ENCODE measurements around the gene BOLA3.
"Not testable (repeated sequence)": the region's sequence is repeated elsewhere in the genome, so short reads cannot be mapped to it uniquely, and the experiment has no call there.

The BOLA3 gene

GRCh38 chr2:74147727-74148456, at the start of gene BOLA3:
Gene BOLA3, minus strand, starts transcription at chr2:74147912. Its CDS starts 38 bp downstream, at chr2:74147874.
- DNase-seq (ENCODE audit: low read depth), result peak; percentile 69

DNA sequence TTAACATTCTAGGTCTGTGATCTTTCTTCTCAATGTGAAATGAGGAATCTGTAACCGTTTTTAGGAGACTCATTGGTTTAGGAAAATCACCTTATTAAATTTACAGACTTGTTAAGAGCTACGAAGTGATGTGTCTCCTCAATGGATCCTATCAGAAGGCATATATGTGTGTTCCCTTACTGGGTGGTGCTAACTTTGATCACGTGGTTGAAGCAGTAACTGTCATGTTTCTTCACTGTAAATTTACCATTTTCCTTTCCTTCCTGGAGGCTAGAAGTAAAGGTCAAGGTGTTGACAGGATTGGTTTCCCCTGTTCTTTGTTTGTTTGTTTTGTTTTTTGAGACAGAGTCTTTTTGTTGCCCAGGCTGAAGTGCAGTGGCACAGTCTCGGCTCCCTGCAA, 49.3 kb upstream of the BOLA3 start:
- DNase-seq (ENCODE audit: low read depth), result no peak

DNA sequence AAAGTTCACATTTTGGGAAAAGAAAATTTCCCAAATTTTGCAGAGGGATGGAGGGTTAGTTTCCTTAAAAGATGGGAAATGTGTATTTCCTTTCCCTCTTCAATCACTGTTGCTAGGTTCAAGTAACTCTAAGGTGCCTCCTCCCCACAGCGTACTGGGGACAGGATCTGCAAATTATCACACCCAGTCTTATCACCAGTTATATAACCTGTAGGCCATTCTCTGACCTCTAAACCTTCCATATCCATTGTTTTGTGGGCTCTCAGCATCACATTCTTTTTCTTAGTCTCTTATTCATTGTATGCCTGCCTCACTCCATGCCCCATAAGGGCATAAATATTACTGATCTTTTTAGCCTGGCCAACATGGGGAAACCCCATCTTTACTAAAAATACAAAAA, 47.1 kb upstream of the BOLA3 start:
- no peak for DNase-seq (ENCODE audit: low read depth)

GRCh38 chr2:74191596-74192380, 44.1 kb upstream of the BOLA3 start:
- no peak for DNase-seq (ENCODE audit: low read depth)

DNA sequence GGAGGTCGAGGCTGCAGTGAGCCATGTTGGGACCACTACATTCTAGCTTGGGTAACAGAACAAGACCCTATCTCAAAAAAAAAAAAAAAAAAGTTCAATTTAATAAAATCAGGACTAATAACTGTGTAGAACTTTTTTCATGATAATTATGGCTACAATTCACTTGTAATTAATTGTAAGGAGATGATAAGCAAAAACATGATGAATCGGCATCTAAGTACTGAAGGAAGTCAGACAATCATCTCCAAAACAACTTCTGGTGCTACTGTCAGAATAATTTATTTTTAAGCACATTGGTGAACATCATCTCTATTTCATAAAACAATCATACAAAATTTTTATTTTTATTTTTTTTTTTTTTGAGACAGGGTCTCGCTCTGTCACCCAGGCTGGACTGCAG, 41.0 kb upstream of the BOLA3 start:
- DNase-seq (ENCODE audit: low read depth), result no peak

GRCh38 chr2:74188018-74188601, 40.4 kb upstream of the BOLA3 start:
- no peak for DNase-seq (ENCODE audit: low read depth)

- DNase-seq (ENCODE audit: low read depth), result not testable (repeated sequence)
Observed at GRCh38 chr2:74186706-74187105, 39.0 kb upstream of the BOLA3 start.

- no peak for DNase-seq (ENCODE audit: low read depth)
Observed at GRCh38 chr2:74186038-74186437, 38.3 kb upstream of the BOLA3 start.

DNA sequence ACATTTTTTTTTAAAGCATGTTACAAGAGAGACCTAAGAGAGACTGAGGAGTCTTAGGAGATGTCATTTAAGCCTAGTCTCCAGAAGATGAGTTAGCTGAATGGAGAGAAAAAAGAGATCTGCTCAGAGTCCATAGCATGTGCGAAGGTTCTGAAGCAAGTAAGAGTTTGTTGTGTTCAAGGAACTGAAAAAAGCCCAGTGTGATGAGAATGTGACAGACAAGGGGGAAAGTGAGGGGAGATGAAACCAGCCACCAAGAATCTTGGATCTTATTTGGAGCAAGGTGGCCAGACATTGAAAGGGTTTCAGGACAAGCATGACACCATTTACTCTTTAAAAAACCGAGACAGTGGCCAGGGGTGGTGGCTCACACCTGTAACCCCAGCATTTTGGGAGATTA, 36.2 kb upstream of the BOLA3 start:
- no peak for DNase-seq (ENCODE audit: low read depth)

- no peak for DNase-seq (ENCODE audit: low read depth)
Observed at GRCh38 chr2:74181739-74182138, 34.0 kb upstream of the BOLA3 start.

- DNase-seq (ENCODE audit: low read depth), result no peak
Observed at GRCh38 chr2:74179063-74179865, 31.6 kb upstream of the BOLA3 start.

DNA sequence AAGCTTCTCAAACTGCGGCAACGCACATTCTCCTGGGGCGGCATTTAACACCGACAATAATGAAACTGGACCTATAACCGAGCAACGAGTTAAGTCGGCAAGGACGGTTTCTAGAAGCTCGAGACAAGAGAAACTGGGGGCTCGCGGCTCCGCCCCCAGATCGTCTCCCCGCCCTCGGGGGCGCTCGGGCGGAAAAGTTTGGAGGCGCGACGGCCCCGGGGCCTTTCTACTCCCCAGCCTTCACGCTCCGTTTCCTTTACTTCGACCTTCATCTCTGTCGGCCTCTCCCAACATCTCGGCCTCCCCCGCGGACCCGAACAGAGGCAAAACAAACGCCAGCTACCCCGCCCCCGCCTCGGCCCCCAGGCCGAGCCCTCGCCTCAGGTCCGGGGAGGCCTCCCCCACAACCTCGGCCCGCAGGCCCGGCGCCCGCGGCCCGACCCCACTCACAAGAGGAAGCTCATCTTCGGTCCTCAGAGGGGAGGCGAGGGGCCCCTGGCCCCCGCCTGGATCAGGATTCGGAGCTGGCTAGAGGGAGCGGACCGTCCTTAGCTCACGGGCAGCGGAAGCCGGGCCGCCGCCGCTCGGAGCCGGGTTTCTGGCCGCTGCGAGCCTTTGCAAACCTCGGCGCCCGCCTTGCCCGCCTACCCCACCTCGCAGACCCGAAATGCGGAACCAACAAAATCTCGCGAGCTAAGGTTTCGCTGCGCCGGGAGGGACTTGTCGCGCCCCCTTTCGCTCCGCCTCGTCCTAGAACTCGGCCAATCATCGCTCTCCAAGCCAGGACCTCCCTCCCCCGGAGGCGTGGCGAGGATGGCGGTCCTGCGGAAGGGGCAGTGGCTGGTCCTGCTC, 30.7 kb upstream of the BOLA3 start, which contains the start of gene MOB1A:
TSS of gene MOB1A (minus strand) at position 669 of the 852 bp plus-strand sequence. CDS start at position 464, 205 bp downstream.
- peak; percentile 89 for DNase-seq (ENCODE audit: low read depth)

DNA sequence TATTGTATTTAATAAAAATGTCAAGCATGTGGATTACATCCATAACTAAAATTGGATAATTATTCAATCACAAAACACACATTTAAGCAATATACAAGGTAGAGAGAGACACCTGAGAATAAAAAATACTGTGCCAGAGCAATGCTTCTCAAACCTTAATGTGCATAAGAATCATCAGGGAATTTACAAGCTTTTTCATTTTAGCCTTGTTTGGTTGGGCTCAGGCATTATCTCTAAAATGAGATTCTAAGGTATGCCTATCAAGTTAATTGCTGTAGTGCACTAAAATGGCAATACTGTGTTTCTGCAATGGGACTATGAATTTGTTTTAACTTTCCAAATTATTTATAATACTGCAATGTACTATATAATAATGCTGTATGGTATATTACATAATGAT, 30.0 kb upstream of the BOLA3 start:
- DNase-seq (ENCODE audit: low read depth), result no peak

GRCh38 chr2:74174909-74175308, 27.2 kb upstream of the BOLA3 start:
- no peak for DNase-seq (ENCODE audit: low read depth)

DNA sequence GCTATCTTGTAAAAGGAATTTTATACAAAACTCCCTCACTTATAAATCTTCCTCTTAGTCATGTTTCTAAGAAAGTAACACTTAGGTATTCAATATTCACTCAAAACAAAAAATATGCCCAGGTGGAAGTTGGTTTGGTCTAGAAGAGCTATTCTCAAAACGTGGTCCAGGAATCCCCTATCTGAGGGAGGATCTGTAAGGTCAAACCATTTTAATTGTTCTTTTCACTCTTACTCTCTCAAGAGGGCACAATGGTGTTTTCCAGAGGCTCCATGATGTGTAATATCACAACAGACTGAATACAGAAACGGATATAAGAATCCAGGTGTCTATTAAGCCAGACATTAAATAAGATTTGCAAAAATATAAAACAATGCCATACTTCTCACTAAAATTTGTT, 21.0 kb upstream of the BOLA3 start:
- no peak for DNase-seq (ENCODE audit: low read depth)

DNA sequence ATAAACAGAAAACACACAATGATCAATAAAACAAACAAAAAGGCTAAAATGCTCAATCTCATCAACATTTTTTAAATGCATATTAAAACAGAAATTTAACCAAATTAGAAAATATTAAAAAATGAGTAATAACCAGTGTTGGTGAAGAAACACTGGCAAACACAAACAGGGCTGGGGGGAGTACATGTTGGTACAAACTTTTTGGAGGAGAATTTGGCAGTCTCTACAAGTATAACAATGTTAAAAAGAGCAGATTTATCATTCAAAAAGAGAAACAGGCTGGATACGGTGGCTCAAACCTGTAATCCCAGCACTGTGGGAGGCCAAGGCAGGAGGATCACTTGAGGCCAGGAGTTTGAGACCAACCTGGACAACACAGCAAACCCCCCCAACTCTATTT, 17.0 kb upstream of the BOLA3 start:
- no peak for DNase-seq (ENCODE audit: low read depth)

- no peak for DNase-seq (ENCODE audit: low read depth)
Observed at GRCh38 chr2:74162951-74163350, 15.2 kb upstream of the BOLA3 start.

- no peak for DNase-seq (ENCODE audit: low read depth)
Observed at GRCh38 chr2:74155830-74156229, 8.1 kb upstream of the BOLA3 start.

GRCh38 chr2:74152954-74153353, 5.2 kb upstream of the BOLA3 start:
- no peak for DNase-seq (ENCODE audit: low read depth)

GRCh38 chr2:74149570-74150319, 2.0 kb upstream of the BOLA3 start:
- DNase-seq (ENCODE audit: low read depth), result no peak

GRCh38 chr2:74149247-74149525, 1.5 kb upstream of the BOLA3 start:
- DNase-seq (ENCODE audit: low read depth), result no peak
